ENCODE data around the gene LRRC7.

LRRC7 gene

GRCh38 chr1:69688193-69688592, 120.5 kb downstream of the LRRC7 start:
- TF ChIP-seq CTCF (IDR thresholded peaks at IDR 0.05; ENCODE audit: insufficient read depth, missing control alignments), result no peak
- FAIRE-seq, result no peak
- DNase-seq (ENCODE audit: insufficient read length, low spot score), result no peak

GRCh38 chr1:69691179-69691578, 123.5 kb downstream of the LRRC7 start:
- FAIRE-seq (no peak), DNase-seq (ENCODE audit: insufficient read length, low spot score) (no peak)
- TF ChIP-seq CTCF (IDR thresholded peaks at IDR 0.05; ENCODE audit: insufficient read depth, missing control alignments), result no peak

GRCh38 chr1:69693921-69694675, 126.4 kb downstream of the LRRC7 start:
- FAIRE-seq (no peak), DNase-seq (ENCODE audit: insufficient read length, low spot score) (no peak)
- no peak for TF ChIP-seq CTCF (IDR thresholded peaks at IDR 0.05; ENCODE audit: insufficient read depth, missing control alignments)

GRCh38 chr1:69697340-69697739, 129.6 kb downstream of the LRRC7 start:
- TF ChIP-seq CTCF (IDR thresholded peaks at IDR 0.05; ENCODE audit: insufficient read depth, missing control alignments), result no peak
- DNase-seq (ENCODE audit: insufficient read length, low spot score), result no peak
- FAIRE-seq, result no peak

- no peak for DNase-seq (ENCODE audit: insufficient read length, low spot score)
- no peak for FAIRE-seq
- TF ChIP-seq CTCF (IDR thresholded peaks at IDR 0.05; ENCODE audit: insufficient read depth, missing control alignments), result peak; percentile 31
Measured at GRCh38 chr1:69700770-69701169, 133.0 kb downstream of the LRRC7 start.

- no peak for DNase-seq (ENCODE audit: insufficient read length, low spot score)
- FAIRE-seq, result no peak
Measured at GRCh38 chr1:69702085-69702484, 134.4 kb downstream of the LRRC7 start.

More at GRCh38 chr1:69702085-69702484, 134.4 kb downstream of the LRRC7 start:
- no peak for TF ChIP-seq CTCF (IDR thresholded peaks at IDR 0.05; ENCODE audit: insufficient read depth, missing control alignments)

All from D721Med (cell line).